Mammary epithelial cell (primary cell): ENCODE results near the gene ZNF611.

Experiments used
- EZH2 ChIP-seq: IDR thresholded peaks from 2 replicates; pipeline ENCODE4 v1.6.1; 2012; ENCODE audit warnings: low read length, inconsistent platforms, borderline replicate concordance
- TF ChIP-seq, protein P1 (sequence below), 2 donors: IDR thresholded peaks in 1 of 2; conservative IDR thresholded peaks in 1 of 2; 2 replicates each; pipeline ENCODE4 v1.5.1; 2011 to 2012; ENCODE audit warnings: inconsistent platforms in 2 of 2, low read length in 2 of 2, mild to moderate bottlenecking in 2 of 2, control low read depth in 1 of 2, low read depth in 1 of 2; ENCODE audit not compliant: insufficient read depth in 1 of 2; ENCODE audit errors: extremely low read depth in 1 of 2

DNA sequence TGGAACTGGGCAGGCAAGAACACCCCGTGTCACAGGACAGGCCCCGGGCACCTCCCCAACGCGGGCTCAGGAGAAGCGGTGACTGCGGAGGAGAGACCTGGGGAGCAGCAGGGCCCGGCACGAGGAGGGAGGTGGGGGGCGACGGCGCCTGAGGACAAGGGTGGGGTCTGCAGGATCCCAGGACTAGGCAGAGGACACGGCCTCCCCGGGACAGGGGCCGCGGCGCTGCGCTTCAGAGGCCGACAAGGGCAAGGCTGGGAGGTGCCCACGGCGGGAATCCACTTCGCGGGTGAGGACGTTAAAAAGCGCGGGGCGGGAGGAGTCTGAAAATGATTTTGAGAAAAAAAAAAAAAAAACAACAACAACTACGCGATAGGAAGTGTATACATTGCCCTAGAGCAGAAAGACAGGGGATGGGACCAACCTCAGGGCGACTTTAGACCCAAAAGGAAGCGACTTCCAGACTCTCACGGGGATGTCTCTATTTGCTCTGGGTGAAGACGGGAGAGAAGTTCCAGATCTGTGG is 44.9 kb downstream of the ZNF611 start:
- TF ChIP-seq, protein P1, sequence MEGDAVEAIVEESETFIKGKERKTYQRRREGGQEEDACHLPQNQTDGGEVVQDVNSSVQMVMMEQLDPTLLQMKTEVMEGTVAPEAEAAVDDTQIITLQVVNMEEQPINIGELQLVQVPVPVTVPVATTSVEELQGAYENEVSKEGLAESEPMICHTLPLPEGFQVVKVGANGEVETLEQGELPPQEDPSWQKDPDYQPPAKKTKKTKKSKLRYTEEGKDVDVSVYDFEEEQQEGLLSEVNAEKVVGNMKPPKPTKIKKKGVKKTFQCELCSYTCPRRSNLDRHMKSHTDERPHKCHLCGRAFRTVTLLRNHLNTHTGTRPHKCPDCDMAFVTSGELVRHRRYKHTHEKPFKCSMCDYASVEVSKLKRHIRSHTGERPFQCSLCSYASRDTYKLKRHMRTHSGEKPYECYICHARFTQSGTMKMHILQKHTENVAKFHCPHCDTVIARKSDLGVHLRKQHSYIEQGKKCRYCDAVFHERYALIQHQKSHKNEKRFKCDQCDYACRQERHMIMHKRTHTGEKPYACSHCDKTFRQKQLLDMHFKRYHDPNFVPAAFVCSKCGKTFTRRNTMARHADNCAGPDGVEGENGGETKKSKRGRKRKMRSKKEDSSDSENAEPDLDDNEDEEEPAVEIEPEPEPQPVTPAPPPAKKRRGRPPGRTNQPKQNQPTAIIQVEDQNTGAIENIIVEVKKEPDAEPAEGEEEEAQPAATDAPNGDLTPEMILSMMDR (conservative IDR thresholded peaks at IDR 0.05 in 1 of 2, IDR thresholded peaks at IDR 0.05 in 1 of 2; ENCODE audit: extremely low read depth in 1 of 2, insufficient read depth in 1 of 2, low read depth in 1 of 2, low read length in 2 of 2), result no peak
- no peak for TF ChIP-seq EZH2
